ENCODE data around the gene GRIPAP1.

The GRIPAP1 gene

DNA sequence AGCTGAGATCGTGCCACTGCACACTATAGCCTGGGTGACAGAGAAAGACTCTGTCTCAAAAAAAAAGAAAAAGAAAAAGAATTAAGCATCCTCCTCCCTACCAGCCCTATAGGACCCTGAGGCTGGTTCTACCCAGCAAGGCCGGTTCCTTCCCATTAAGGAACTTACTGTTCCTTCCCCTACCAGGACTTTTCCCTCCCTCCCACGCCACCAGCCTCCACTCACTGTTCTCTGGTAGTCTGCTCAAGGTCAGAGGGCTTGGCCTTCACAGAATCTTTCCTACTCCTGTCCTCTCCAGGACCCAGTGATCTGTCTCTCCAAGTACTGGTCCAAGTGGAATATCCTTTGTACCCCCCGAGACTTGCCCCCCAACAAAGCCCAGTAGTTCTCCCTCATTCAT, 1.4 kb downstream of the GRIPAP1 start:
- Histone ChIP-seq H3K9me3 (peaks cover 0 to 4% (median 0%) of the 10 kb centered on the region in 3 donors), H3K27ac (no peak overlapping the region), H3K27me3 (no peaks in the 10 kb centered on the region), H3K4me3 (no peak overlapping the region), H3K4me1 (peaks cover 0 to 10% (median 0%) of the 10 kb centered on the region in 4 donors), H3K36me3 (peaks cover 0 to 17% (median 8%) of the 10 kb centered on the region in 3 donors)
- DNase-seq, result no peak
- intact Hi-C loops (cut with DNase I; ENCODE audit: low total_unique reads), result no loop called here
- TF ChIP-seq, protein P1, sequence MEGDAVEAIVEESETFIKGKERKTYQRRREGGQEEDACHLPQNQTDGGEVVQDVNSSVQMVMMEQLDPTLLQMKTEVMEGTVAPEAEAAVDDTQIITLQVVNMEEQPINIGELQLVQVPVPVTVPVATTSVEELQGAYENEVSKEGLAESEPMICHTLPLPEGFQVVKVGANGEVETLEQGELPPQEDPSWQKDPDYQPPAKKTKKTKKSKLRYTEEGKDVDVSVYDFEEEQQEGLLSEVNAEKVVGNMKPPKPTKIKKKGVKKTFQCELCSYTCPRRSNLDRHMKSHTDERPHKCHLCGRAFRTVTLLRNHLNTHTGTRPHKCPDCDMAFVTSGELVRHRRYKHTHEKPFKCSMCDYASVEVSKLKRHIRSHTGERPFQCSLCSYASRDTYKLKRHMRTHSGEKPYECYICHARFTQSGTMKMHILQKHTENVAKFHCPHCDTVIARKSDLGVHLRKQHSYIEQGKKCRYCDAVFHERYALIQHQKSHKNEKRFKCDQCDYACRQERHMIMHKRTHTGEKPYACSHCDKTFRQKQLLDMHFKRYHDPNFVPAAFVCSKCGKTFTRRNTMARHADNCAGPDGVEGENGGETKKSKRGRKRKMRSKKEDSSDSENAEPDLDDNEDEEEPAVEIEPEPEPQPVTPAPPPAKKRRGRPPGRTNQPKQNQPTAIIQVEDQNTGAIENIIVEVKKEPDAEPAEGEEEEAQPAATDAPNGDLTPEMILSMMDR (IDR thresholded peaks at IDR 0.05), result no peak

DNA sequence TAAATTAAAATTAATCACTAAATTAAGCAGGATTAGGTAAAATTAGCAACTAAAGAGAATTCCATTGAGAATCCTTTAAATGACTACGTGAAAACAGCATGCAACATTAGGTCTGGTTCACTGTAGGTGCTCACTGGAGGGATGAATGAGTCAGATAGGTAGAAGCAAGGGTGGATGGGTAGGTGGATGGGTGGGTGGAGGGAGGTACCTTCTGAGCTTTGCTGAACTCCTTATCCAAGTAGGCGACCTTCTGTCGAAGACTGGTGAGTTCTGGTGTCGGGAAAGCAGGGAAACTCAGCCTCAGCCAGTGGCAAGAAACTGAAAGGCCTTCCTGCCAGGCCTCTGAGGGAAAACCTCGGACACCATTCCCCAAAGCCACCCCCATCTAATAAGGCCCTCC, 3.0 kb downstream of the GRIPAP1 start:
- no peak for DNase-seq
- TF ChIP-seq, protein P1 (IDR thresholded peaks at IDR 0.05), result no peak
- Histone ChIP-seq H3K4me3 (no peak overlapping the region), H3K9me3 (peaks cover 0 to 4% (median 0%) of the 10 kb centered on the region in 3 donors), H3K36me3 (peaks cover 0 to 24% (median 12%) of the 10 kb centered on the region in 3 donors), H3K27ac (no peak overlapping the region), H3K4me1 (peaks cover 0 to 10% (median 0%) of the 10 kb centered on the region in 4 donors), H3K27me3 (no peaks in the 10 kb centered on the region)
- intact Hi-C loops (cut with DNase I; ENCODE audit: low total_unique reads), result no loop called here

DNA sequence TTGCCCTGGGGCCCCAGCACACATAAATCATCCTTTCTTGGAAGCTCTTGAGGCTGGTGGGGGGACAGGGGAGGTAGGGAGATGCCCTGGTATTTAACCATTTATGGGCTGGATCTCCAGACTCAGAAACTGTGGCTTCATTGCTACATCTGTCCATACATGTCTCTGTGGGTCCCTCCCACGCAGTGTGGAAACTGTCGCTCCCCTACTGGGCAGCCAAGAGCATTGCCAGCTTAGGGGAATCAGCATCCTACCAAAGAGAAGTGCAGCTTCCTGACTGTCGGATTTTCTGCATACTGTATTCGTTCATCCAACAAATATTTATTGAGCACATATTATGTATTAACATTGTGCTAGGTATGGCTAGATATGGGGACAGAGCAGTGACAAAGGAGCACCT, 3.7 kb downstream of the GRIPAP1 start:
- Histone ChIP-seq H3K27me3 (no peaks in the 10 kb centered on the region), H3K9me3 (peaks cover 0 to 4% (median 0%) of the 10 kb centered on the region in 3 donors), H3K4me3 (no peak overlapping the region), H3K36me3 (peaks cover 0 to 26% (median 16%) of the 10 kb centered on the region in 3 donors), H3K4me1 (peaks cover 0 to 10% (median 0%) of the 10 kb centered on the region in 4 donors), H3K27ac (no peak overlapping the region)
- DNase-seq, result no peak
- intact Hi-C loops (cut with DNase I; ENCODE audit: low total_unique reads), result no loop called here
- TF ChIP-seq, protein P1 (IDR thresholded peaks at IDR 0.05), result no peak

DNA sequence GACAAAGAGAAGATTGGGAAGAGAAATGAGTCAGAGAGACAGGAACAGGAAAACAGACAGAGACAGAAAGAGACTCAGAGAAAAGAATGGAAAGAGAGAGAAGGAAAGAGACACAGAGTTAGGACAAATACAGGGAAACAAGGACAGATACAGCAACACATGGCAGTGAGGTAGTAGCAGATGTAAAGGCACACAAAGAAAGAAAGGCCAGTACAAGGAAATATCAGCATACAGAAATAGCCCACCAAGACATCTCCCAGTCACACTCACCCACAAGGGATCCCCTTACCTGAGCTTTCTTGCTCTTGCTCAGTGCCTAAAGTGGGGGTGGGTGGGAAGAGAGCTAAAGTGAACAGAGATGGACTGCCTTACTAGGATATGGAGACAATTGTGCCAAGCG, 4.2 kb downstream of the GRIPAP1 start:
- Histone ChIP-seq H3K36me3 (peaks cover 0 to 31% (median 21%) of the 10 kb centered on the region in 3 donors), H3K27ac (no peak overlapping the region), H3K4me3 (no peak overlapping the region), H3K27me3 (no peaks in the 10 kb centered on the region), H3K9me3 (peaks cover 0 to 4% (median 0%) of the 10 kb centered on the region in 3 donors), H3K4me1 (peaks cover 0 to 10% (median 0%) of the 10 kb centered on the region in 4 donors)
- TF ChIP-seq, protein P1 (IDR thresholded peaks at IDR 0.05), result no peak
- DNase-seq, result no peak
- intact Hi-C loops (cut with DNase I; ENCODE audit: low total_unique reads), result no loop called here

DNA sequence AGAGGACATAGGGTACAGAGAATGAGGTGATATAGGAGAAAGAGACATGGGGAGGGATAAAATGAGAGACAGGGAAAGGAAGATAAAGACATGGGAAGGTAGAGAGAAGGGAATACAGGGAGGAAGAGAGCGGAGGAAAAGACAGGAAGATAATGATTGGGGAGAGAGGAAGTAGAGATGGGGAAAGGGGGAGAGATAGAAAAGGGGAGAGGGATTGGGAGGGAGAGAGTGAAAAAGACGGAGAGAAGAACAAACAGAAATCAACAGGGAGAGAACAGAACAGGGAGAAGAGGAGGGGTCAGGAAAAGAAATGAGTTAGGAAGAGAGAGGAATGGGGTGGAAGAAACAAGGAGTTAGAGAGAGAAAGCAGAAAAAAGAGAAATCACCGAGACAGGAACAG, 4.6 kb downstream of the GRIPAP1 start:
- TF ChIP-seq, protein P1 (IDR thresholded peaks at IDR 0.05), result no peak
- intact Hi-C loops (cut with DNase I; ENCODE audit: low total_unique reads), result no loop called here
- peaks cover 0 to 32% (median 22%) of the 10 kb centered on the region in 3 donors for H3K36me3 ChIP-seq

DNA sequence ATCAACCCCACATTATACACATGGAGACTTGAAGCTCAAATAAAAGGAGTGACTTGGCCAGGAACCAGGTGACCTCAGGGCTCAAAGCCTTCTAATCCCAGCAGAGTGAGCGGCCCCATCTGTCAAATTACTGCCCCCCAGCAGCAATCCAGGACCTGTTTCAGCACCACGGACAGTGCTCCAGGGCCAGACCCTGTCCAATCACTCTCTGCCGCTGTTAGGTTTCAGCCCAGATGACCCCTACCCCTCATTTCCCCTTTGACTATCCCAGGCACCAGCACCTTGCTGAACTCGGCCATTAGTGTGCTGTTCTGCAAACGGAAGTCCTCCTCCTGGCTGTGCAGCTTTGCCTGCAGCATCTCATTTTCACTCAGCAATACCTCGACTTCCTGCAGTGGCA, 5.1 kb downstream of the GRIPAP1 start:
- Histone ChIP-seq H3K4me3 (no peak overlapping the region), H3K36me3 (peaks cover 0 to 35% (median 22%) of the 10 kb centered on the region in 3 donors), H3K27me3 (no peaks in the 10 kb centered on the region), H3K9me3 (peaks cover 0 to 4% (median 0%) of the 10 kb centered on the region in 3 donors), H3K4me1 (peaks cover 0 to 10% (median 0%) of the 10 kb centered on the region in 4 donors), H3K27ac (no peak overlapping the region)
- no peak for DNase-seq
- TF ChIP-seq, protein P1 (IDR thresholded peaks at IDR 0.05), result no peak
- intact Hi-C loops (cut with DNase I; ENCODE audit: low total_unique reads), result no loop called here

More for the DNA sequence above, 4.6 kb downstream of the GRIPAP1 start:
- Histone ChIP-seq H3K4me3 (no peak overlapping the region), H3K4me1 (peaks cover 0 to 10% (median 0%) of the 10 kb centered on the region in 4 donors), H3K9me3 (peaks cover 0 to 4% (median 0%) of the 10 kb centered on the region in 3 donors), H3K27me3 (no peaks in the 10 kb centered on the region), H3K27ac (no peak overlapping the region)
- DNase-seq, result no peak
